Smooth muscle cell (in vitro differentiated cells): ENCODE measurements around the gene PLK5. TPM values are rescaled to one million over a fixed set of nuclear protein-coding genes. Genes with fewer than 3 reads are reported as not detected.

Experiments used
- DNase-seq: peaks from one replicate; lab custom pipeline; 2025; ENCODE audit not compliant: unreplicated experiment; lab: John Stamatoyannopoulos, UW
- H2AFZ ChIP-seq: fragments of 200-600 bp; sonication (generic); 2 replicates; pipeline ENCODE4 v1.6.0; 2016; ENCODE audit warnings: antibody characterized with exemption, low read depth, mild to moderate bottlenecking
- H3F3A ChIP-seq: fragments of 200-600 bp; sonication (generic); 2 replicates; pipeline ENCODE4 v1.6.0; 2017; ENCODE audit warnings: antibody characterized with exemption, low read depth
- H3K27ac ChIP-seq: fragments of 200-600 bp; sonication (generic); 2 replicates; pipeline ENCODE4 v1.5.1; 2016; ENCODE audit warnings: low read depth, mild to moderate bottlenecking
- H3K27me3 ChIP-seq: fragments of 200-600 bp; sonication (generic); 2 replicates; pipeline ENCODE4 v1.6.1; 2016; ENCODE audit warnings: low read depth, mild to moderate bottlenecking
- H3K36me3 ChIP-seq: fragments of 200-600 bp; sonication (generic); 2 replicates; pipeline ENCODE4 v1.5.1; 2016; ENCODE audit warnings: low read depth
- H3K4me1 ChIP-seq: fragments of 200-600 bp; sonication (generic); 2 replicates; pipeline ENCODE4 v1.5.1; 2016; ENCODE audit warnings: low read depth
- H3K4me2 ChIP-seq: fragments of 200-600 bp; sonication (generic); 2 replicates; pipeline ENCODE4 v1.6.0; 2016; ENCODE audit warnings: mild to moderate bottlenecking
- H3K4me3 ChIP-seq: fragments of 200-600 bp; sonication (generic); 2 replicates; pipeline ENCODE4 v1.5.1; 2016; ENCODE audit warnings: mild to moderate bottlenecking
- H3K79me2 ChIP-seq: fragments of 200-600 bp; sonication (generic); 2 replicates; pipeline ENCODE4 v1.6.0; 2016; ENCODE audit warnings: low read depth, mild to moderate bottlenecking
- H3K9ac ChIP-seq: fragments of 200-600 bp; sonication (generic); 2 replicates; pipeline ENCODE4 v1.6.0; 2016; ENCODE audit warnings: low read depth
- H3K9me3 ChIP-seq: fragments of 200-600 bp; sonication (generic); replicated peaks from 2 replicates; pipeline ENCODE4 v1.5.1; 2016; ENCODE audit warnings: low read depth
- H4K20me1 ChIP-seq: fragments of 200-600 bp; sonication (generic); 2 replicates; pipeline ENCODE4 v1.6.0; 2016; ENCODE audit warnings: low read depth
- WGBS: methylation state at CpG from one replicate; pipeline ENCODE4 v1.1.7; 2016; ENCODE audit warnings: low lambda C conversion rate; 5-methylcytosine and 5-hydroxymethylcytosine counted together
- polyA plus RNA-seq: library from polyadenylated mRNA; unstranded; fragments of >200 nt; fragmentation: Nextera tagmentation; extraction: Ambion mirVana; gene quantifications from 2 replicates; pipeline ENCODE4 v1.2.1, GENCODE V29; 2016
- total RNA-seq: library from RNA; depleted of rRNA; stranded (reverse); fragments of >200 nt; gene quantifications from 2 replicates; pipeline ENCODE4 v1.2.3, GENCODE V29; 2014
- TF ChIP-seq, protein P1 (sequence below): fragments of 200-600 bp; sonication (generic); IDR thresholded peaks from 2 replicates; pipeline ENCODE4 v1.5.1; 2017; ENCODE audit warnings: borderline replicate concordance, mild to moderate bottlenecking, antibody characterized with exemption; ENCODE audit not compliant: insufficient read depth, poor library complexity, severe bottlenecking

The PLK5 gene
- total and polyA plus RNA-seq, 2 experiments from 2014 or later: not detected

DNA sequence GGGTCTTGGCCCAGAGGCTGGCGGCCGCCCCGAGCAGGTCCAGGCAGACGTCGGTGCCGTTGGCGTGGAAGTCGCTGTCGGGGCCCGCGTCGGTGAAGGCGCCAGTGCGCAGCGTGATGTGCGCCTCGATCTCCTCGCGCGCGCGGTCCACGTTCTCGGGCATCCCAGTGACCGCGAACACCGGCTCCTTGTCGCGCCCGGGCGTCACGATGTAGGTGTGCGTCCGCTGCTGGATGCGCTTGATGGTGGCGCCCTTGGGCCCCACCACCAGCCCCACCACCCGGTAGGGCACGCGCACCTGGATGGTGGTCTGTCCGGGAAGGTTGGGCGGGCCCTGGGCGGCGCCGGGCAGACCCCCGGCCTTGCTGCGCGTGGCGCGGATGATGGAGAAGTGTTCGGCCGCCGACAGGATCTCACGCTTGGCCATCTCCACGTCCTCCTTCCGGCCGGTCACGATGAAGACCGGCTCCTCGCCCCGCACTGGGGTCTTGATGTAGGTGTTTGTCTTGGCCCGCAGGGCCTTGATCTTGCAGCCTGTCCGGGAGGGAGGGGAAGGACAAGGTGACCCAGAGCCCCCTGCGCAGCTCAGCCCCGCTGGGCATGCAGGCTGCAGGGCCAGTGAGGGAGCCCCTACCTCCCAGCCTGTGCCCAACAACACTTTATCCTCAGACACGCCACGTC lies 32.7 kb downstream of the PLK5 start:
- Histone ChIP-seq H4K20me1 (peaks cover 89% of the 10 kb centered on the region), H3F3A (no peaks in the 10 kb centered on the region), H3K4me1 (no peaks in the 10 kb centered on the region), H2AFZ (no peak overlapping the region), H3K79me2 (peaks cover 43% of the 10 kb centered on the region), H3K36me3 (no peaks in the 10 kb centered on the region), H3K4me2 (no peak overlapping the region), H3K9ac (no peak overlapping the region), H3K27ac (no peak overlapping the region), H3K9me3 (no peaks in the 10 kb centered on the region), H3K4me3 (no peak overlapping the region), H3K27me3 (no peaks in the 10 kb centered on the region)
- WGBS: 97% methylated on average over 48 of the region's 66 CpGs
- no peak for DNase-seq
- TF ChIP-seq, protein P1, sequence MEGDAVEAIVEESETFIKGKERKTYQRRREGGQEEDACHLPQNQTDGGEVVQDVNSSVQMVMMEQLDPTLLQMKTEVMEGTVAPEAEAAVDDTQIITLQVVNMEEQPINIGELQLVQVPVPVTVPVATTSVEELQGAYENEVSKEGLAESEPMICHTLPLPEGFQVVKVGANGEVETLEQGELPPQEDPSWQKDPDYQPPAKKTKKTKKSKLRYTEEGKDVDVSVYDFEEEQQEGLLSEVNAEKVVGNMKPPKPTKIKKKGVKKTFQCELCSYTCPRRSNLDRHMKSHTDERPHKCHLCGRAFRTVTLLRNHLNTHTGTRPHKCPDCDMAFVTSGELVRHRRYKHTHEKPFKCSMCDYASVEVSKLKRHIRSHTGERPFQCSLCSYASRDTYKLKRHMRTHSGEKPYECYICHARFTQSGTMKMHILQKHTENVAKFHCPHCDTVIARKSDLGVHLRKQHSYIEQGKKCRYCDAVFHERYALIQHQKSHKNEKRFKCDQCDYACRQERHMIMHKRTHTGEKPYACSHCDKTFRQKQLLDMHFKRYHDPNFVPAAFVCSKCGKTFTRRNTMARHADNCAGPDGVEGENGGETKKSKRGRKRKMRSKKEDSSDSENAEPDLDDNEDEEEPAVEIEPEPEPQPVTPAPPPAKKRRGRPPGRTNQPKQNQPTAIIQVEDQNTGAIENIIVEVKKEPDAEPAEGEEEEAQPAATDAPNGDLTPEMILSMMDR: no peak

DNA sequence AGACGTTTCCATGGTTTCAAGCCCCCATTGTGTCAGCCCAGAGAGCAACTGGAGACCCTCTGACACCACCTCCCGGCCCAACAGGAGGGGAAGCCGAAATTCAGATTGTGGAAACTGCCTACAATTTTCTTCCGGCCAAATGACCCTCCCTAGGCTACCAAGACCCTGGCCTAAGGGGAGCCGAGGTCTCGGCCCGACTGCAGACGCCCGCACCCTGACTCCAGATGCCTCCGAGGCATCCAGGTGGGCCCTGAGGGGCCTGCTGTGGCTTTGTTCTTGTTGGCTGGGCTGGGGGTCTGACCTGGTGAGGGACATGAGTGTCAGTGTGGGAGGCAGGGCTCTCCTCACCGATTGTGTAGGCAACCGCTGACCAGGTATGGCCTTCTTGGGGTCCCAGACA lies 34.7 kb downstream of the PLK5 start:
- TF ChIP-seq, protein P1: no peak

DNA sequence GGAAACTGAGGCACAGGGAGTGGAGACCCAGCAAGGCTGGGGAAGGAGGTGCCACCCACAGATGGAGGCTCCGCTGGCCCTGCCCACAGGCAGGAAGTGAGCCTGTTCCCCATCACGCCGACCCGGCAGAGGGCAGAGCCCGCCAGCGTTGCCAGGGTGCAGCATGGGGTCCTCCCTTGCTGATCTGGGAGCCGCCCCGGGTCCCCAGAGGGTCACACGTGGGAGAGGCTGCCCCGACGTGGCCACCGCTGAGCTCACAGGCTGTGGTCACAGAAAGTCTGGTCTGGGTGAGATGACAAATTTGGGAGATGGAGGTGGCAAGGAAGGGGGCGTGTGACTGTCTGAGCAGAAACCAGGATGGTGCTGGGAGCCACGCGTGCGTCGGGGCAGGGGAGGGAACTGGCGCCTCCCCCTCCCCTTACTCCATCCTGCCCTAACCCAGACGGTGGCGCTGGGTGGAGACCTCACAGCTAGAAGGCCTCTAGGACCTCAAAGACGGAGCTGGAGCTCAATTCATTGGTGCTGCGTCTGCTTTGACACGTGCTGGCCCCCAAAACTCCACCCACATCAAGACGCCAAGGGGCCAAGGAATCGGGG lies 36.5 kb downstream of the PLK5 start:
- no peaks in the 10 kb centered on the region for H3K9me3 ChIP-seq
- no peaks in the 10 kb centered on the region for H3F3A ChIP-seq
- peaks cover 82% of the 10 kb centered on the region for H3K79me2 ChIP-seq
- H3K4me2 ChIP-seq: no peak overlapping the region
- WGBS: 93% methylated on average over 25 of the region's 25 CpGs
- TF ChIP-seq, protein P1: no peak
- DNase-seq: no peak
- H3K4me3 ChIP-seq: no peak overlapping the region
- no peak overlapping the region for H2AFZ ChIP-seq
- peaks cover 4% of the 10 kb centered on the region for H3K4me1 ChIP-seq
- no peak overlapping the region for H3K27ac ChIP-seq
- H4K20me1 ChIP-seq: peaks cover 94% of the 10 kb centered on the region
- no peak overlapping the region for H3K9ac ChIP-seq
- H3K27me3 ChIP-seq: no peaks in the 10 kb centered on the region
- H3K36me3 ChIP-seq: no peaks in the 10 kb centered on the region

More for the DNA sequence above, 34.7 kb downstream of the PLK5 start:
- H3K36me3 ChIP-seq: no peaks in the 10 kb centered on the region
- no peaks in the 10 kb centered on the region for H3F3A ChIP-seq
- no peak overlapping the region for H3K27ac ChIP-seq
- no peaks in the 10 kb centered on the region for H3K27me3 ChIP-seq
- peaks cover 64% of the 10 kb centered on the region for H3K79me2 ChIP-seq
- H3K4me2 ChIP-seq: no peak overlapping the region
- WGBS: 93% methylated on average over 12 of the region's 12 CpGs
- H2AFZ ChIP-seq: no peak overlapping the region
- no peak overlapping the region for H3K9ac ChIP-seq
- H3K4me1 ChIP-seq: no peaks in the 10 kb centered on the region
- no peak overlapping the region for H3K4me3 ChIP-seq
- peaks cover 94% of the 10 kb centered on the region for H4K20me1 ChIP-seq
- DNase-seq: no peak
- H3K9me3 ChIP-seq: no peaks in the 10 kb centered on the region
